T-cell (primary cell): ENCODE data around the gene COL23A1. TPM values are rescaled to one million over a fixed set of nuclear protein-coding genes. Genes with fewer than 3 reads are reported as not detected.

Experiments used
- ATAC-seq, 4 experiments: fragments of 200-7000 bp in 3 of 4; fragments of 150-1000 bp in 1 of 4; cut with Tn5 transposase; replicated peaks in 1 of 4; 1 replicate in 3 of 4; 2 replicates in 1 of 4; pipeline ENCODE4 v1.10.0; 2021; ENCODE audit warnings: moderate library complexity in 3 of 4, mild to moderate bottlenecking in 2 of 4, moderate number of reproducible peaks in 1 of 4
- CTCF ChIA-PET, 2 donors: fragments of 300-600 bp; sonication (Branson Sonifier 250); formaldehyde crosslinking; loops; one replicate each; lab custom pipeline; 2022; ENCODE audit warnings: antibody characterized with exemption in 2 of 2; lab: Charles Lee
- POLR2A ChIA-PET, 2 donors: fragments of 300-600 bp; sonication (Branson Sonifier 250); formaldehyde crosslinking; loops; one replicate each; lab custom pipeline; 2022; ENCODE audit warnings: antibody characterized with exemption in 2 of 2; lab: Charles Lee
- DNase-seq, 35 experiments: peaks; one replicate each; pipeline versions ENCODE4 v3.0.0 to v3.0.0-alpha.2; 2013 to 2023
- H3K27ac ChIP-seq: one replicate; pipeline ENCODE4 v1.5.1; 2013; ENCODE audit warnings: low read length
- H3K27me3 ChIP-seq, 2 experiments: replicated peaks in 1 of 2; 1 replicate in 1 of 2; 2 replicates in 1 of 2; pipeline versions ENCODE4 v1.6.1 to v1.7.0; 2013; ENCODE audit warnings: low read length in 1 of 2, mixed read lengths in 1 of 2; ENCODE audit not compliant: control insufficient read depth in 2 of 2, insufficient read depth in 2 of 2; ENCODE audit errors: extremely low read depth in 1 of 2
- H3K36me3 ChIP-seq, 2 donors: 1 replicate in 1 of 2; 2 replicates in 1 of 2; pipeline versions ENCODE4 v1.6.1 to v1.7.0; 2013; ENCODE audit warnings: low read length in 1 of 2; ENCODE audit not compliant: control insufficient read depth in 2 of 2, insufficient read depth in 1 of 2; ENCODE audit errors: extremely low read depth in 1 of 2
- H3K4me1 ChIP-seq, 2 experiments: 1 replicate in 1 of 2; 2 replicates in 1 of 2; pipeline versions ENCODE4 v1.6.1 to v1.7.0; 2013; ENCODE audit warnings: low read length in 2 of 2, mixed read lengths in 1 of 2; ENCODE audit not compliant: insufficient read depth in 2 of 2, control insufficient read depth in 1 of 2; ENCODE audit errors: extremely low read depth in 1 of 2
- H3K4me3 ChIP-seq, 2 donors: 1 replicate in 1 of 2; 2 replicates in 1 of 2; pipeline versions ENCODE4 v1.5.1 to v1.7.0; 2013; ENCODE audit warnings: mild to moderate bottlenecking in 2 of 2, low read length in 1 of 2, moderate library complexity in 1 of 2; ENCODE audit not compliant: control insufficient read depth in 1 of 2; ENCODE audit errors: extremely low read depth in 1 of 2
- H3K9me3 ChIP-seq: 2 replicates; pipeline ENCODE4 v1.7.0; 2013
- H3K27ac Mint-ChIP-seq, 2 donors: one replicate each; pipeline ENCODE4 v1.8.0; 2020 to 2021; ENCODE audit warnings: mild to moderate bottlenecking in 2 of 2, mixed read lengths in 2 of 2
- H3K27me3 Mint-ChIP-seq, 2 donors: one replicate each; pipeline ENCODE4 v1.8.0; 2021 to 2022; ENCODE audit warnings: mixed read lengths in 2 of 2
- H3K36me3 Mint-ChIP-seq: one replicate; pipeline ENCODE4 v1.8.0; 2021; ENCODE audit warnings: mixed read lengths
- H3K4me1 Mint-ChIP-seq, 3 donors: one replicate each; pipeline ENCODE4 v1.8.0; 2020 to 2022; ENCODE audit warnings: mixed read lengths in 3 of 3, mild to moderate bottlenecking in 1 of 3
- H3K4me3 Mint-ChIP-seq, 3 donors: one replicate each; pipeline ENCODE4 v1.8.0; 2020 to 2022; ENCODE audit warnings: mild to moderate bottlenecking in 3 of 3, mixed read lengths in 3 of 3, moderate library complexity in 3 of 3
- H3K9me3 Mint-ChIP-seq, 3 donors: one replicate each; pipeline ENCODE4 v1.8.0; 2020 to 2022; ENCODE audit warnings: mixed read lengths in 3 of 3
- WGBS: methylation state at CpG from one replicate; pipeline ENCODE4 v1.1.5; 2013; ENCODE audit warnings: missing lambda C conversion rate; ENCODE audit not compliant: insufficient coverage; 5-methylcytosine and 5-hydroxymethylcytosine counted together
- total RNA-seq, 35 experiments: library from RNA in 6 of 35; stranded (reverse) in 6 of 35; fragments of 120-200 nt in 1 of 35; gene quantifications; one replicate each; pipeline versions ENCODE4 v1.2.1 to v1.2.4 and lab custom pipeline; 2013 to 2026

The COL23A1 gene
- total RNA-seq, 5 donors from 2014 or later (not counting 1 experiment from before 2014, with no cell fraction given): 0.07 to 0.13 TPM; not detected in 3

GRCh38 chr5:178361657-178362445, 228.3 kb downstream of the COL23A1 start:
- Mint-ChIP-seq H3K9me3 (no peaks in the 10 kb centered on the region), H3K27me3 (peaks cover 0 to 8% of the 10 kb centered on the region in 2 donors), H3K4me1 (peaks cover 0 to 6% (median 2%) of the 10 kb centered on the region in 3 donors), H3K36me3 (no peaks in the 10 kb centered on the region), H3K4me3 (no peak overlapping the region), H3K27ac (no peak overlapping the region)
- Histone ChIP-seq H3K4me3 (no peak overlapping the region), H3K36me3 (no peaks in the 10 kb centered on the region), H3K27ac (no peak overlapping the region), H3K4me1 (peaks cover 0 to 3% of the 10 kb centered on the region in 2 experiments), H3K9me3 (no peaks in the 10 kb centered on the region), H3K27me3 (peaks cover 0 to 30% of the 10 kb centered on the region in 2 experiments)
- WGBS: 90% methylated on average over 11 of the region's 19 CpGs
- ChIA-PET POLR2A (no interaction called here), CTCF (interaction anchor here in 1 of 2 donors (0.7 kb wide), 1 partner anchor 164 kb away, joined by 3 read pairs; no protein-coding TSS in a partner anchor)
- ATAC-seq (no peak), DNase-seq (no peak)

DNA sequence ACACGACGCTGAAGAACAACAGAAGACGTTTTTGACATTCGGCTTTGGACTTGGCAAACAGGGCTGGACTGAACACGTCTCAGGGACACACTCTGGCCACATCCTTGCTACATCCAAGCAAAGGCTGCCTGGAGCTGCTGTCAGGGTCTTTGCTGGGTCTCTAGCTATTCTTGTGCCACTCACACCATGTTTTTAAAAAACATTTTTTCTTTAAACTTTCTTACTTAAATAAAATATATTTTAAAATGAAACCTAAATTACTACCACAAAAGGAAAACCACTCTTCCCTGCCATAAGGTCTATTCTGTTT, 229.3 kb downstream of the COL23A1 start:
- Mint-ChIP-seq H3K36me3 (no peaks in the 10 kb centered on the region), H3K27ac (no peak overlapping the region), H3K4me1 (peaks cover 3 to 13% (median 11%) of the 10 kb centered on the region in 3 donors), H3K4me3 (no peak overlapping the region), H3K9me3 (no peaks in the 10 kb centered on the region), H3K27me3 (peaks cover 2 to 6% of the 10 kb centered on the region in 2 donors)
- DNase-seq: no peak
- no peak overlapping the region for H3K27ac ChIP-seq
- peaks cover 0 to 9% of the 10 kb centered on the region in 2 experiments for H3K4me1 ChIP-seq
- no peak for ATAC-seq
- ChIA-PET CTCF (interaction anchor here in 1 of 2 donors (0.6 kb wide), 1 partner anchor 29 kb away, joined by 3 read pairs; no protein-coding TSS in a partner anchor), POLR2A (no interaction called here)
- 28% methylated on average over 5 of the region's 5 CpGs for WGBS
- H3K36me3 ChIP-seq: no peaks in the 10 kb centered on the region
- peaks cover 0 to 40% of the 10 kb centered on the region in 2 experiments for H3K27me3 ChIP-seq
- H3K4me3 ChIP-seq: no peak overlapping the region
- no peaks in the 10 kb centered on the region for H3K9me3 ChIP-seq

- peaks cover 3 to 14% (median 12%) of the 10 kb centered on the region in 3 donors for H3K4me1 Mint-ChIP-seq
- no peak for ATAC-seq
- 75% methylated on average over 16 of the region's 19 CpGs for WGBS
Observed at GRCh38 chr5:178360222-178360925, 229.8 kb downstream of the COL23A1 start.

DNA sequence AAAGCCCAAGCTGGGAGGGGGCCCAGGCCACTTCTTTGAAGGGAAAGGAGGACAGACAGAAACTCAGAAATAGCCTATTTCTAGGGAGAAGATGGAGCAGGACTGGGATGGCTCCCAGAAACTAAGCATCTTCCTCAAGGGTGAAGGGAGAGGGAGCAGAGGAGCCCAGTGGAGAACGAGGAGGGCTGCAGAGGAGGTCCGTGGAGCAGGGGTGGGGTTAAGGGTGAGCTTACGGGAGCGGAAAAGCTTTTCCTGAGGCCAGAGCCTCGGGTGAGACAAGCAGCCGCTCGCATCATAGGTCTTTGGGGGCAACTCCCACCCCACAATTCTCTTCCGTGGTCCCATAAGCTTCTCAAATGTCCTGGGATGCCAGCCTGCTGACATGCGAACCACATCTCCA, 230.5 kb downstream of the COL23A1 start:
- H3K4me3 Mint-ChIP-seq: no peak overlapping the region
- DNase-seq: no peak
- Histone ChIP-seq H3K36me3 (no peaks in the 10 kb centered on the region), H3K9me3 (no peaks in the 10 kb centered on the region), H3K4me1 (peaks cover 0 to 9% of the 10 kb centered on the region in 2 experiments), H3K4me3 (no peak overlapping the region), H3K27me3 (peaks cover 0 to 44% of the 10 kb centered on the region in 2 experiments), H3K27ac (no peak overlapping the region)
- CTCF ChIA-PET: no interaction called here
- 60% methylated on average over 1 of the region's 9 CpGs for WGBS
- no peak overlapping the region for H3K27ac Mint-ChIP-seq
- peaks cover 3 to 14% (median 12%) of the 10 kb centered on the region in 3 donors for H3K4me1 Mint-ChIP-seq
- no peak for ATAC-seq
- no peaks in the 10 kb centered on the region for H3K9me3 Mint-ChIP-seq
- H3K27me3 Mint-ChIP-seq: peaks cover 3 to 7% of the 10 kb centered on the region in 2 donors
- POLR2A ChIA-PET: no interaction called here
- no peaks in the 10 kb centered on the region for H3K36me3 Mint-ChIP-seq

More at GRCh38 chr5:178360222-178360925, 229.8 kb downstream of the COL23A1 start:
- Mint-ChIP-seq H3K36me3 (no peaks in the 10 kb centered on the region), H3K27ac (no peak overlapping the region), H3K4me3 (no peak overlapping the region), H3K9me3 (no peaks in the 10 kb centered on the region), H3K27me3 (peaks cover 3 to 7% of the 10 kb centered on the region in 2 donors)
- Histone ChIP-seq H3K4me1 (peaks cover 0 to 9% of the 10 kb centered on the region in 2 experiments), H3K27ac (no peak overlapping the region), H3K36me3 (no peaks in the 10 kb centered on the region), H3K27me3 (peaks cover 0 to 44% of the 10 kb centered on the region in 2 experiments), H3K4me3 (no peak overlapping the region), H3K9me3 (no peaks in the 10 kb centered on the region)
- ChIA-PET CTCF (interaction anchor here in 1 of 2 donors (0.6 kb wide), 1 partner anchor 29 kb away, joined by 3 read pairs; no protein-coding TSS in a partner anchor), POLR2A (no interaction called here)
- DNase-seq: no peak

DNA sequence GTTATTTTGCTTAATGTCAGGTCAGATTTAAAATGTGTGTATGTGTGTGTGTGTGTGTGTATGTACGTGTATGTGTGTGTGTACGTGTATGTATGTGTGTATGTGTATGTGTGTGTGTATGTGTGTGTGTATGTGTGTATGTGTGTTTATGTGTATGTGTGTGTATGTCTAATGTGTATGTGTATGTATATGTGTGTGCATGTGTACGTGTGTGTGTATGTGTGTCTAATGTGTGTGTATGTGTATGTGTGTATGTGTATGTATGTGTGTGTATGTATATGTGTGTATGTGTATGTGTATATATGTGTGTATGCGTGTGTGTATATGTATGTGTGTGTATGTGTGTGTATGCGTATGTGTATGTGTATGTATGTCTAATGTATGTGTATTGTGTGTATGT, 232.5 kb downstream of the COL23A1 start:
- ChIA-PET CTCF (no interaction called here), POLR2A (no interaction called here)
- Mint-ChIP-seq H3K4me1 (peaks cover 3 to 14% (median 12%) of the 10 kb centered on the region in 3 donors), H3K36me3 (no peaks in the 10 kb centered on the region), H3K27ac (no peak overlapping the region), H3K9me3 (no peaks in the 10 kb centered on the region), H3K4me3 (no peak overlapping the region), H3K27me3 (peaks cover 7 to 10% of the 10 kb centered on the region in 2 donors)
- ATAC-seq (no peak), DNase-seq (no peak)
- peaks cover 0 to 9% of the 10 kb centered on the region in 2 experiments for H3K4me1 ChIP-seq
- no peak overlapping the region for H3K4me3 ChIP-seq
- peaks cover 0 to 36% of the 10 kb centered on the region in 2 experiments for H3K27me3 ChIP-seq
- H3K27ac ChIP-seq: no peak overlapping the region
- no peaks in the 10 kb centered on the region for H3K36me3 ChIP-seq
- H3K9me3 ChIP-seq: no peaks in the 10 kb centered on the region
- WGBS: 98% methylated on average over 5 of the region's 5 CpGs

DNA sequence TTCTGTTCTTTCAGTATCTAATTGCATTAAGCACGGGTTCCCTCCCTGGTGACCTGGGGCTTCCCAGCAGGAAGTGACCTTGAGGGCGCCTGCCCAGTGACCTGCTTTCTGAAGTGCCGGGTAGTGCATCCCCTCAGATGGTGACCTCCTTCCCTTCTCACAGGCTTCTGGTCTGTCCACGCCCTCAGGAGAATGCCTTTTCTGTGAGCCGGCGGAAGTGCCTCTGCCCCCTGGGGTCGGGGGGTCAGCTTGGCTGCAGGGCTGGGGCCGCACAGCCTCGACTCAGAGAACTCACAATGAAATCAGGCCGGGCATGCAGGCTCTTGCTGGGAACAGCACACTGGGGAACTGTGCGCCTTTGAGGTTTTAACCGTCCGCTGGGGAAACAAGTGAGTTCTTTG, 233.1 kb downstream of the COL23A1 start:
- ChIA-PET CTCF (no interaction called here), POLR2A (no interaction called here)
- Histone ChIP-seq H3K27ac (no peak overlapping the region), H3K36me3 (no peaks in the 10 kb centered on the region), H3K4me1 (peaks cover 0 to 9% of the 10 kb centered on the region in 2 experiments), H3K27me3 (peaks cover 0 to 36% of the 10 kb centered on the region in 2 experiments), H3K4me3 (no peak overlapping the region), H3K9me3 (no peaks in the 10 kb centered on the region)
- Mint-ChIP-seq H3K36me3 (no peaks in the 10 kb centered on the region), H3K4me1 (peaks cover 3 to 14% (median 12%) of the 10 kb centered on the region in 3 donors), H3K9me3 (no peaks in the 10 kb centered on the region), H3K27me3 (peaks cover 8 to 11% of the 10 kb centered on the region in 2 donors), H3K4me3 (no peak overlapping the region), H3K27ac (no peak overlapping the region)
- no peak for ATAC-seq
- no peak for DNase-seq
- WGBS: 38% methylated on average over 9 of the region's 13 CpGs
